Thyroid gland (tissue), 4 donors: Measurements from ENCODE around the gene SGPP1.

Experiments
- POLR2A ChIP-seq, 2 donors: fragments of 450-650 bp; IDR thresholded peaks; one replicate each; pipeline ENCODE4 v1.6.1; 2017; ENCODE audit warnings: antibody characterized with exemption in 2 of 2, mild to moderate bottlenecking in 2 of 2, moderate library complexity in 1 of 2
- TF ChIP-seq, protein P1 (sequence below), 6 experiments: fragments of 200-600 bp in 3 of 6; fragments of 450-650 bp in 3 of 6; sonication (generic) in 3 of 6; IDR thresholded peaks; one replicate each; pipeline ENCODE4 v1.5.1; 2016 to 2019; ENCODE audit warnings: antibody characterized with exemption in 6 of 6, mild to moderate bottlenecking in 2 of 6, inconsistent platforms in 1 of 6, moderate library complexity in 1 of 6

DNA sequence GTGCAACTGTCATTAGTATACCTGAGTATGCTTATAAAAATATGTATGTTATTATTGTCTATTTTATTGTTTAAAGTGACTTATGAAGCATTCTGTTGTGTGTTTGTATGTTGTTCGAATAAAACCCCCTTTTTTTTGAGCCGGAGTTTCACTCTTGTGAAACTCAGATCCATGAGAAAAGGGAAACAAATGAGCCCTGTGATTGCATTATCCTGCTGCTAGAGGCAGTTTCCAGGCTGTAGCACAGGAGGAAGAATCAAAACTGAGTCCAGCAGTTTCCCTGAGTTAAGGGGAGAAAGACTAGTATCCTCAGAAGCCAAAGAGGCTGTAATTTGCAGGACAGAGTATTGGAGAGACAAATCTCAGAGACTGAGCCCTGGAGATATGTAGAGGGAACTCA is 12.5 kb downstream of the SGPP1 start:
- TF ChIP-seq, protein P1, sequence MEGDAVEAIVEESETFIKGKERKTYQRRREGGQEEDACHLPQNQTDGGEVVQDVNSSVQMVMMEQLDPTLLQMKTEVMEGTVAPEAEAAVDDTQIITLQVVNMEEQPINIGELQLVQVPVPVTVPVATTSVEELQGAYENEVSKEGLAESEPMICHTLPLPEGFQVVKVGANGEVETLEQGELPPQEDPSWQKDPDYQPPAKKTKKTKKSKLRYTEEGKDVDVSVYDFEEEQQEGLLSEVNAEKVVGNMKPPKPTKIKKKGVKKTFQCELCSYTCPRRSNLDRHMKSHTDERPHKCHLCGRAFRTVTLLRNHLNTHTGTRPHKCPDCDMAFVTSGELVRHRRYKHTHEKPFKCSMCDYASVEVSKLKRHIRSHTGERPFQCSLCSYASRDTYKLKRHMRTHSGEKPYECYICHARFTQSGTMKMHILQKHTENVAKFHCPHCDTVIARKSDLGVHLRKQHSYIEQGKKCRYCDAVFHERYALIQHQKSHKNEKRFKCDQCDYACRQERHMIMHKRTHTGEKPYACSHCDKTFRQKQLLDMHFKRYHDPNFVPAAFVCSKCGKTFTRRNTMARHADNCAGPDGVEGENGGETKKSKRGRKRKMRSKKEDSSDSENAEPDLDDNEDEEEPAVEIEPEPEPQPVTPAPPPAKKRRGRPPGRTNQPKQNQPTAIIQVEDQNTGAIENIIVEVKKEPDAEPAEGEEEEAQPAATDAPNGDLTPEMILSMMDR (IDR thresholded peaks at IDR 0.05): no peak
- no peak for TF ChIP-seq POLR2A (IDR thresholded peaks at IDR 0.05)
